HCT116 (cell line): ENCODE measurements around the gene PDZRN4. TPM values are rescaled to one million over a fixed set of nuclear protein-coding genes. Genes with fewer than 3 reads are reported as not detected.

Source experiments
- ATAC-seq: fragments of 200-7000 bp; cut with Tn5 transposase; 2 replicates; pipeline ENCODE4 v1.9.1; 2020; ENCODE audit warnings: mild to moderate bottlenecking, moderate library complexity
- BruUV-seq: library from RNA; stranded (reverse); fragments of 400-500 nt; replicated peaks from 2 replicates; lab custom pipeline; 2021; lab: Mats Ljungman, UMichigan
- CTCF ChIA-PET: fragments of 300-600 bp; sonication (Branson Sonifier 250); formaldehyde crosslinking; loops from one replicate; lab custom pipeline; 2021; ENCODE audit warnings: antibody characterized with exemption; lab: Charles Lee
- POLR2A ChIA-PET: fragments of 300-600, 350-600 bp; sonication (Branson Sonifier 250); formaldehyde crosslinking; loops from one replicate; lab custom pipeline; 2021; ENCODE audit warnings: antibody characterized with exemption; lab: Charles Lee
- RAD21 ChIA-PET, 2 experiments: fragments of 300-600 bp; sonication (Branson Sonifier 250); formaldehyde crosslinking; loops; one replicate each; lab custom pipeline; 2023; ENCODE audit warnings: low total read pairs in 2 of 2; ENCODE audit not compliant: uncharacterized antibody in 2 of 2, unreplicated experiment in 2 of 2, low non-redundant PET in 1 of 2; lab: Charles Lee
- DNase-seq: peaks from one replicate; pipeline ENCODE4 v3.0.0-alpha.2; 2010; ENCODE audit warnings: low read depth, low spot score
- H2AFZ ChIP-seq: fragments of 200-600 bp; shearing (Covaris generic), sonication (generic); 2 replicates; pipeline ENCODE4 v1.6.1; 2017; ENCODE audit warnings: low read depth, mixed run types, mixed read lengths, antibody characterized with exemption, low read length; ENCODE audit not compliant: poor library complexity, severe bottlenecking
- H3K27ac ChIP-seq: 2 replicates; pipeline ENCODE4 v1.5.1; 2012; ENCODE audit warnings: low read depth, low read length
- H3K27me3 ChIP-seq: fragments of 200-600 bp; sonication (generic); 2 replicates; pipeline ENCODE4 v1.6.1; 2016; ENCODE audit warnings: mixed run types, low read length, mixed read lengths; ENCODE audit not compliant: insufficient read depth
- H3K36me3 ChIP-seq, 2 experiments: fragments of 200-500 bp in 1 of 2; fragments of 200-600 bp in 1 of 2; sonication (Bioruptor generic) in 1 of 2; sonication (generic) in 1 of 2; 2 replicates each; pipeline versions ENCODE4 v1.5.1 to v1.6.1; 2014 to 2016; ENCODE audit warnings: low read length in 2 of 2, inconsistent platforms in 1 of 2, mixed read lengths in 1 of 2, mixed run types in 1 of 2; ENCODE audit not compliant: insufficient read depth in 2 of 2, control insufficient read depth in 1 of 2
- H3K4me1 ChIP-seq, 2 experiments: fragments of 200-600 bp in 1 of 2; sonication (generic) in 1 of 2; 2 replicates each; pipeline versions ENCODE4 v1.5.1 to v1.6.1; 2012 to 2017; ENCODE audit warnings: low read length in 2 of 2, inconsistent platforms in 1 of 2, mild to moderate bottlenecking in 1 of 2, mixed read lengths in 1 of 2, mixed run types in 1 of 2, moderate library complexity in 1 of 2; ENCODE audit not compliant: insufficient read depth in 2 of 2, control insufficient read depth in 1 of 2
- H3K4me2 ChIP-seq: fragments of 200-600 bp; sonication (generic); 2 replicates; pipeline ENCODE4 v1.6.1; 2017; ENCODE audit warnings: mixed run types, low read length, mixed read lengths
- H3K4me3 ChIP-seq, 2 experiments: fragments of 200-600 bp in 1 of 2; sonication (generic) in 1 of 2; replicated peaks in 1 of 2; 2 replicates each; pipeline ENCODE4 v1.5.1; 2011 to 2016; ENCODE audit warnings: low read length in 2 of 2, control low read depth in 1 of 2, low read depth in 1 of 2, mild to moderate bottlenecking in 1 of 2, mixed read lengths in 1 of 2, mixed run types in 1 of 2
- H3K79me2 ChIP-seq: fragments of 200-600 bp; sonication (generic); 2 replicates; pipeline ENCODE4 v1.6.1; 2017; ENCODE audit warnings: mild to moderate bottlenecking, mixed run types, low read length, moderate library complexity, mixed read lengths; ENCODE audit not compliant: insufficient read depth
- H3K9ac ChIP-seq: fragments of 200-600 bp; sonication (generic); 2 replicates; pipeline ENCODE4 v1.6.1; 2016; ENCODE audit warnings: low read length, mixed read lengths
- H3K9me2 ChIP-seq: fragments of 200-600 bp; sonication (generic), shearing (Covaris generic); 2 replicates; pipeline ENCODE4 v1.6.1; 2017; ENCODE audit warnings: mixed run types, mild to moderate bottlenecking, moderate library complexity; ENCODE audit not compliant: insufficient read depth
- H3K9me3 ChIP-seq, 2 experiments: fragments of 200-500 bp in 1 of 2; fragments of 200-600 bp in 1 of 2; sonication (Bioruptor generic) in 1 of 2; sonication (generic) in 1 of 2; 2 replicates each; pipeline ENCODE4 v1.6.1; 2014 to 2017; ENCODE audit warnings: low read length in 2 of 2, mixed read lengths in 2 of 2, inconsistent platforms in 1 of 2, low read depth in 1 of 2, mild to moderate bottlenecking in 1 of 2, mixed run types in 1 of 2, moderate library complexity in 1 of 2; ENCODE audit not compliant: control insufficient read depth in 1 of 2, insufficient read depth in 1 of 2
- H4K20me1 ChIP-seq: fragments of 200-600 bp; sonication (generic), shearing (Covaris generic); 2 replicates; pipeline ENCODE4 v1.6.1; 2017; ENCODE audit warnings: mixed run types, mild to moderate bottlenecking, moderate library complexity; ENCODE audit not compliant: insufficient read depth
- EZH2 ChIP-seq: fragments of 200-600 bp; sonication (generic); IDR thresholded peaks from 2 replicates; pipeline ENCODE4 v1.6.1; 2017; ENCODE audit warnings: antibody characterized with exemption, mixed run types
- FOSL1 ChIP-seq: IDR thresholded peaks from 2 replicates; pipeline ENCODE4 v1.6.1; 2012; ENCODE audit warnings: low read depth
- JUND ChIP-seq: IDR thresholded peaks from 2 replicates; pipeline ENCODE4 v1.6.1; 2012
- POLR2A ChIP-seq: IDR thresholded peaks from 2 replicates; pipeline ENCODE4 v1.7.0; 2011; ENCODE audit warnings: borderline replicate concordance; ENCODE audit not compliant: insufficient read depth, insufficient read length; ENCODE audit errors: extremely low read depth
- POLR2AphosphoS5 ChIP-seq: IDR thresholded peaks from 2 replicates; pipeline ENCODE4 v1.6.1; 2011; ENCODE audit warnings: mild to moderate bottlenecking, low read depth, low read length, moderate library complexity
- RAD21 ChIP-seq: IDR thresholded peaks from 2 replicates; pipeline ENCODE4 v1.6.1; 2012; ENCODE audit warnings: low read depth, mild to moderate bottlenecking
- SRF ChIP-seq: IDR thresholded peaks from 2 replicates; pipeline ENCODE4 v1.6.1; 2012; ENCODE audit warnings: low read depth
- TCF7L2 ChIP-seq: IDR thresholded peaks from 2 replicates; pipeline ENCODE4 v1.7.0; 2011; ENCODE audit warnings: borderline replicate concordance, inconsistent platforms; ENCODE audit not compliant: insufficient read depth, insufficient read length; ENCODE audit errors: extremely low read depth
- YY1 ChIP-seq: IDR thresholded peaks from 2 replicates; pipeline ENCODE4 v1.6.1; 2011; ENCODE audit warnings: low read length, low read depth, moderate library complexity, mild to moderate bottlenecking; ENCODE audit not compliant: insufficient replicate concordance; ENCODE audit errors: extremely low read depth
- ZFX ChIP-seq: fragments of 450-650 bp; IDR thresholded peaks from 2 replicates; pipeline ENCODE4 v1.6.1; 2017
- intact Hi-C: fragments of 100-400 bp; cut with micrococcal nuclease; formaldehyde crosslinking; loops from 2 replicates; pipeline ENCODE4 v1.10.0; 2022
- total RNA-seq: library from RNA; stranded (reverse); gene quantifications from one replicate; pipeline ENCODE4 v1.2.1, GENCODE V29; 2021; ENCODE audit not compliant: unreplicated experiment
- TF ChIP-seq, protein P1 (sequence below): IDR thresholded peaks from 2 replicates; pipeline ENCODE4 v1.6.1; 2012
- TF ChIP-seq, protein P2 (sequence below), 3 experiments: fragments of 200-600 bp in 1 of 3; sonication (generic) in 1 of 3; IDR thresholded peaks in 2 of 3; conservative IDR thresholded peaks in 1 of 3; 2 replicates each; pipeline ENCODE4 v1.5.1; 2012 to 2017; ENCODE audit warnings: low read depth in 2 of 3, low read length in 2 of 3, antibody characterized with exemption in 1 of 3, borderline replicate concordance in 1 of 3, control low read depth in 1 of 3, mild to moderate bottlenecking in 1 of 3, mixed read lengths in 1 of 3, mixed run types in 1 of 3, moderate library complexity in 1 of 3; ENCODE audit not compliant: insufficient read depth in 1 of 3

PDZRN4 gene
- total RNA-seq, 1 experiment from 2014 or later, result not detected

DNA sequence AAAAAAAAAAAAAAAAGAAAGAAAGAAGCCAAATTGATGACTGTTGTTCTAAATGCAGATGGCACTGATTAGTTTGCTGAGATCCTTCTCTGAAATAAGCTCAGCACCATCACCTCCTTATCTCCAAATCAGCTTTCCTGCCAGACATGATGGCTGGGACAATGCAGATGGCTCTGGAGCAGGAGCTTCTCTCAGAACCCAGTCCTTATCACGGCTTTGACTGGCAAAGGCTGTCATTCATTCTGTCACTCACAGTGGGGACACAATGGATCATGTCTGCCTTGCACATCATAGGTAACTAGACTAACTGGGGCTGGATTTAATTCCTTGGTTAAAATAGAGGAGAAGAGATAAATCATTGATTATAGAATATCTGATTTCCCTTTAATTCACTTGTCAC, 146.3 kb downstream of the PDZRN4 start:
- Histone ChIP-seq H3K4me1 (no peaks in the 10 kb centered on the region), H3K4me3 (no peak overlapping the region), H3K9me3 (no peaks in the 10 kb centered on the region), H3K9me2 (no peaks in the 10 kb centered on the region), H3K36me3 (no peaks in the 10 kb centered on the region), H3K27me3 (no peaks in the 10 kb centered on the region), H3K27ac (no peak overlapping the region), H3K79me2 (no peaks in the 10 kb centered on the region), H2AFZ (no peak overlapping the region), H3K4me2 (no peak overlapping the region), H4K20me1 (no peaks in the 10 kb centered on the region), H3K9ac (no peak overlapping the region)
- no peak for ATAC-seq
- no peak for TF ChIP-seq TCF7L2
- TF ChIP-seq RAD21, result no peak
- no peak for TF ChIP-seq FOSL1
- no peak for TF ChIP-seq POLR2A
- TF ChIP-seq, protein P1, sequence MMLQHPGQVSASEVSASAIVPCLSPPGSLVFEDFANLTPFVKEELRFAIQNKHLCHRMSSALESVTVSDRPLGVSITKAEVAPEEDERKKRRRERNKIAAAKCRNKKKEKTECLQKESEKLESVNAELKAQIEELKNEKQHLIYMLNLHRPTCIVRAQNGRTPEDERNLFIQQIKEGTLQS, result no peak
- TF ChIP-seq POLR2AphosphoS5, result no peak
- TF ChIP-seq EZH2, result no peak
- TF ChIP-seq YY1, result no peak
- no peak for TF ChIP-seq JUND
- TF ChIP-seq ZFX, result no peak
- TF ChIP-seq, protein P2, sequence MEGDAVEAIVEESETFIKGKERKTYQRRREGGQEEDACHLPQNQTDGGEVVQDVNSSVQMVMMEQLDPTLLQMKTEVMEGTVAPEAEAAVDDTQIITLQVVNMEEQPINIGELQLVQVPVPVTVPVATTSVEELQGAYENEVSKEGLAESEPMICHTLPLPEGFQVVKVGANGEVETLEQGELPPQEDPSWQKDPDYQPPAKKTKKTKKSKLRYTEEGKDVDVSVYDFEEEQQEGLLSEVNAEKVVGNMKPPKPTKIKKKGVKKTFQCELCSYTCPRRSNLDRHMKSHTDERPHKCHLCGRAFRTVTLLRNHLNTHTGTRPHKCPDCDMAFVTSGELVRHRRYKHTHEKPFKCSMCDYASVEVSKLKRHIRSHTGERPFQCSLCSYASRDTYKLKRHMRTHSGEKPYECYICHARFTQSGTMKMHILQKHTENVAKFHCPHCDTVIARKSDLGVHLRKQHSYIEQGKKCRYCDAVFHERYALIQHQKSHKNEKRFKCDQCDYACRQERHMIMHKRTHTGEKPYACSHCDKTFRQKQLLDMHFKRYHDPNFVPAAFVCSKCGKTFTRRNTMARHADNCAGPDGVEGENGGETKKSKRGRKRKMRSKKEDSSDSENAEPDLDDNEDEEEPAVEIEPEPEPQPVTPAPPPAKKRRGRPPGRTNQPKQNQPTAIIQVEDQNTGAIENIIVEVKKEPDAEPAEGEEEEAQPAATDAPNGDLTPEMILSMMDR (IDR thresholded peaks at IDR 0.05 in 2 of 3, conservative IDR thresholded peaks at IDR 0.05 in 1 of 3; ENCODE audit: borderline replicate concordance in 1 of 3, insufficient read depth in 1 of 3, low read depth in 2 of 3, low read length in 2 of 3), result no peak
- TF ChIP-seq SRF, result no peak
- ChIA-PET RAD21 (no interaction called here), CTCF (no interaction called here), POLR2A (no interaction called here)
- BruUV-seq, result no TSS peak
- intact Hi-C loops, result no loop called here
- DNase-seq, result no peak
